ENCODE results near the gene ARL8B. TPM values are rescaled to one million over a fixed set of nuclear protein-coding genes. Genes with fewer than 3 reads are reported as not detected.
A peak's percentile ranks its signal among the peaks of the same experiment; 100 is the strongest.
"Not testable (repeated sequence)": the region's sequence is repeated elsewhere in the genome, so short reads cannot be mapped to it uniquely, and the experiment has no call there.

ARL8B gene
- 50.8 and 65.8 TPM in 2 replicates for total RNA-seq (2014; rRNA removed; shearing (Covaris generic))

DNA sequence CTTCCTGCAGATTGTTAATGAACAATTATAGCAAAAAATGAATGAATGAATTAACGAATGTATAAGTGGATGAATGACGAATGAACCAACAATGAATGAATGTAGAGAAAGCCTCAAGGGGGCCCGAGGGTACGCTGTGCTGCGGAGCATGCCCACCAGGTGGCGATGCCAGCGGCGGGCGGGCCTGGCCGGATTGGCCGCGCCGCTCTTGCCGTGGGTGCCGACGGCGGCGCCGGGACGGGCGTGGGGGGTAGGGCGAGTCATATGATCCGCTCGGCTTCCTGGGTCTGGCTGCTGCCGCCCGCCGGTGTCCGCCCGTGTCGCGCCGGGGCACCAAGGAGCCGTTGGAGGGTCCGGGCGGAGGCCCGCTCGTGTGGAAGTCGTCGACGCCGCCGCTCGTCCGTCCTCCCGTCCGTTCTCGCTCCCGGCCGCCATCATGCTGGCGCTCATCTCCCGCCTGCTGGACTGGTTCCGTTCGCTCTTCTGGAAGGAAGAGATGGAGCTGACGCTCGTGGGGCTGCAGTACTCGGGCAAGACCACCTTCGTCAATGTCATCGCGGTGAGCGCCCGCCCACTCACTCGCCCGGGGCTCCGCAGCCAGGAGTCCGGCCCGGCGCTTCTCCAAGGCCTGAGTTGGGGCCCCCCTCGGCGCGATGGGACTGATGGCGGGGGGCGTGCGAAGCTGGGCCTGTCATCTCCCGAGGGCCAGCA lies at the start of gene ARL8B:
Gene ARL8B (plus strand): TSS at position 263 of the 711 bp plus-strand sequence. CDS start 174 bp downstream, at position 437.
- peak; percentile 89 for DNase-seq (ENCODE audit: low read depth)

DNA sequence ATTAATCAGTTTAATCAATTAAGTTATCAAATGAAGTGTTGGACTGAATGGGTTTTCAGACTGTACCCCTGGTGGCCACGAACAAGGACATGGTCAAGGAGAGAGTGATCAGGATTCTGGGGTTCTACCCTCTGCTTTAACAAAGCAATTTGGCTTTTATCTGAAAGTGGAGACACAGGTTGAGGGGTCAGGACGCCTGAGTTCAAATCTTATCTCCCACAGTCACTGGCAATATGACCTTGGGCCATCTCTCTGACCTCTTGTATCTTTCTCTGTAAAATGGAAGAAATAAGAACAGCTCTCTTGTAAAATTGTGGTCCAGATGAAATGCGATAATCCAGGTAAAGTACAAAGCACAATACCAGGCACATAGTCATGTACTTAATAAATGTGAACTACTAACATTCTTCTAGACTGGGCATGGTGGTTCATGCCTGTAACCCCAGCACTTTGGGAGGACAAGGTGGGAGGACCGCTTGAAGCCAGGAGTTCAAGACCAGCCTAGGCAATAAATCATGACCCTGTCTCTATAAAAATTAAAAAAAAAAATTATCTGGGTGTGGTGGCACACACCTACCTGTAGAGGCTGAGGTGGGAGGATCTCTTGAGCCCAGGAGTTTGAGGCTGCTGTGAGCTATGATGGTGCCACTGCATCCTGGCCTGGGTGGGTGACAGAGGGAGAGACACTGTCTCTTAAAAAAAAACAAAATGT lies 48.6 kb upstream of the ARL8B start:
- DNase-seq (ENCODE audit: low read depth): no peak

- DNase-seq (ENCODE audit: low read depth): no peak
Measured at GRCh38 chr3:5078151-5078550, 43.9 kb upstream of the ARL8B start.

DNA sequence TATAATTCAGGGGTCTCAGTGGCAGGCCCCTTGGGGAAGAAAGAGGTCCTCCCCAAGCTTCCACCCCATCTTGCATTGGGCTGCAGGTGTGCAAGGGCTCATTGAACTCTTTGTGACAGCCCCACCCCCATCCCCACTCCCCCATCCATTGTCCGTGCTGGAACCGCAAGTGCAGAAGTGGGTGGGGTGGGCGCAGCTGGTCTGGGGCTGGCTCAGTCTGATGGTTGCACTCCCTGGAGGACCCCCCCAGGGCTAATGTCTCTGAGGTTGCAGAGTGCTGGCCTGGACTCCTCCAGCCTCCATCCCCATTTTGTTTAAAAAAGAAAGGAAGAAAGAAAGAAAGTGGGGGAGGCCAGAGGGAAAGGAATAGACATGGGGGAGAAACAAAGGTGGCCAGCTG lies 42.3 kb upstream of the ARL8B start:
- DNase-seq (ENCODE audit: low read depth): no peak

GRCh38 chr3:5080779-5081550 lies 41.1 kb upstream of the ARL8B start:
- no peak for DNase-seq (ENCODE audit: low read depth)

DNA sequence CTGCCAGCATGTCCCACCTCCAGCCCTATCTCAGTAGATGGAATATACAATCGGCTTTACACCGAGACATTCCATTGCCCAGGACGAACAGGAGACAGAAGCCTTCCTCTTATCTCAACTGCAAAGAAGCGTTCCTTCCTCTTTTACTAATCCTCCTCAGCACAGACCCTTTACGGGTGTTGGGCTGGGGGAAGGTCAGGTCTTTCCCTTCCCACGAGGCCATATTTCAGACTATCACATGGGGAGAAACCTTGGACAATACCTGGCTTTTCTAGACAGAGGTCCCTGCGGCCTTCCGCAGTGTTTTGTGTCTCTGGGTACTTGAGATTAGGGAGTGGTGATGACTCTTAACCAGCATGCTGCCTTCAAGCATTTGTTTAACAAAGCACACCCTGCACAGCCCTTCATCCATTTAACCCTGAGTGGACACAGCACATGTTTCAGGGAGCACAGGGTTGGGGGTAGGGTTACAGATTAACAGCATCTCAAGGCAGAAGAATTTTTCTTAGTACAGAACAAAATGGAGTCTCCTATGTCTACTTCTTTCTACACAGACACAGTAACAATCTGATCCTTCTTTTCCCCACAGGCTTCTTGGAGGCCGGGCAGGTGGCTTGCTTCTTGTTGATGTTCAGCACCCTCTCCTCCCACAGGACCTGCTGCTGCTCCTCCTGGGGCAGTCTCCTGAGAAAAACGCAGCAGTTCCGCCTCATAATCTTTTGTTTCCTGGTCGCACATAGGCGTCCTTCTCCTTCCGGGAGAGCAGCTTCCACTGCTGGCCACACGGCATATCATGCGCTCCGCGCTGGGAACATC lies 39.9 kb upstream of the ARL8B start:
- not testable (repeated sequence) for DNase-seq (ENCODE audit: low read depth)

GRCh38 chr3:5082789-5083115 lies 39.3 kb upstream of the ARL8B start:
- DNase-seq (ENCODE audit: low read depth): no peak

GRCh38 chr3:5084224-5084623 lies 37.9 kb upstream of the ARL8B start:
- no peak for DNase-seq (ENCODE audit: low read depth)

DNA sequence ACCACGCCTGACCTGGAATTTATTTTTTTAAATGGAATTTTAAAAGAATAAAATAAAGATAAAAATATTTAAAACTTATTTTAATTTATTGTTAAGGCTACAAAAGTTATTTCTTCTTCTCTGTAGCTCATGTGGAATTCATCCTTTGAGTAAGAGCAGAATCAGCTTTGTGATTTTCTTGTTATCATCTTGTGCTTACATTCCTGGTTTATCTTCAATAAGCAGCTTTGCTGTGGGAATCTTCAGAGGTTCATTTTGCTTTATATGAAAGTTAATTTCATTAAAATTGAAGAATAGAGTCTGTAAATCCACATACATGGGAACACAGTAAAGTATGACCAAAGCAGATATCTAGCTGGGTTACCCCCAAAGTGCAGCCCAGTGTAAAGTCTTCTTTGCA lies 35.4 kb upstream of the ARL8B start:
- DNase-seq (ENCODE audit: low read depth): no peak

GRCh38 chr3:5087209-5087608 lies 34.9 kb upstream of the ARL8B start:
- DNase-seq (ENCODE audit: low read depth): no peak

DNA sequence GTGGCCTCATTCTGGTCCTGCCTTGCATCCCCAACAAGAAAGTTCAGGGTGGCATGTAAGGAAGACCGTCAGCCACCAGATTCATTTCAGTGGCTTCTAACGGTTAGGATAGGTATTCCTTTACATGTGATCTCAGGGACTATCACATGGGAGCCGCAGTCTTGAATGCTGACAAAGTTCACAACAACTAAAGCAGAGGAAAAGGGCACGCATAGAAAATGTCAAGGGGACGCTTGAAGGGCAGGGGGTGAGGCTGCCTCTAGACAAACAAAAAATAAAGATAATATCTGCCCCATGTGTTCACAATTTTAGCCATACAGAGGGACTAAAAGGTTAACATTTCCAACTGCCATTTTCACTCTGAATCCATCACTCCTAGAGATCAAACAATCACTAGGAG lies 31.9 kb upstream of the ARL8B start:
- no peak for DNase-seq (ENCODE audit: low read depth)

- no peak for DNase-seq (ENCODE audit: low read depth)
Measured at GRCh38 chr3:5092018-5092417, 30.1 kb upstream of the ARL8B start.

DNA sequence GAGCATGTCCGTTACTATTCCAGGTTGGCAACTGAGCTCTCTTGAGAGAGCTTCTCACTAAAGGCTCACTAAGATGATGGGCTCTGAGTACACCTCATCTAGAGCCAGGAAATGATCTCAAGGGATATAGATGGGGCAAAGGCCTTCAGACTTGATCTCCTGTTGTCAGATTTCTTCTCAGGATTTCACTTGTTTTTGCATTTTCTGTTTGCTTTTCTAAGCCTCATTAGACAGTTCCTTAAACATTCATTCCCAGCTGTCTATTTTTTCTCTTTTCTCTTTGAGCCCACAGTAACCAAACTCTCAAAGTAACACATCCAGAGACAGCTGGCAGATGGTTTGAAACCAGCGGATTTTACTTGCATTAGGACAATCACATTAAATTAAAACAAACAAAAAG lies 28.4 kb upstream of the ARL8B start:
- DNase-seq (ENCODE audit: low read depth): no peak

DNA sequence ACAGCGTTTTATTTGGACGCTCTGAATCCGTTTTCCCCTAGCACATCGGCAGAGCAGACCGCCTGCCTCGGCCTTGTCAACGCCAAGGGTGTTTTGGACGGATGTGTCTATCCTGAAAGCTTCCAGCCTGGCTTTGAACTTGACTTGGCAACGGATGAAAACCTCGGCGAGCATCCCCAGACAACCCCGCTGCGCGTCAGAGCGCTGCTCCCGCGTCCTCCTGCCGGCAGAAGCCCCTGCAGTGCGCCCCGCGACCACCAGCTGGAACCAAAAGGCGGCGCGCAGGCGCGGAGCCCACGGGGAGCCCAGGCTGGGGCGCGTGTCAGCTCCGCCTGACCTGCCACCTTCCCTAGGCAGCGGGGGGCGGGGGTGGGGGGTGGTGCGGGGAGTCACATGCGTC lies 26.2 kb upstream of the ARL8B start:
- DNase-seq (ENCODE audit: low read depth): peak; percentile 31

GRCh38 chr3:5096336-5097008 lies 25.6 kb upstream of the ARL8B start:
- DNase-seq (ENCODE audit: low read depth): no peak

- no peak for DNase-seq (ENCODE audit: low read depth)
Measured at GRCh38 chr3:5098346-5098745, 23.7 kb upstream of the ARL8B start.

DNA sequence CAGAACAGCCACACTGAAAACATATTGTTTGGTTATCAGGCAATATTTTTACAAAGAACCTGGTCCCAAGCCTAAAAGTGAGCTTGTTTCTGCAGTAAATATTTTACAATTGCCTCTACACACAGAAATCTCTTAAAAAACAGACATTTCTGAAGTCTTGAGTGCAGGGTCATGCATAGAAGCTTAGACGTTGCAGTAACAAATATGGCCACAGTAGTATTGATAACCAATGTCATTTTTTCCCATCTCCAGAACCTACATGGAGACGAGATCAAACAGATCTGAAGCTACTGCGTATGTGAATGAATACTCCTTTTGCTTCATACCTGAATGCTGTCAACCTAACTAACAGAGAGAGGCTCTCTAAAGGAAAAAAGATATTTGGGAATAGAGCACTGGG lies 19.6 kb upstream of the ARL8B start:
- DNase-seq (ENCODE audit: low read depth): no peak

DNA sequence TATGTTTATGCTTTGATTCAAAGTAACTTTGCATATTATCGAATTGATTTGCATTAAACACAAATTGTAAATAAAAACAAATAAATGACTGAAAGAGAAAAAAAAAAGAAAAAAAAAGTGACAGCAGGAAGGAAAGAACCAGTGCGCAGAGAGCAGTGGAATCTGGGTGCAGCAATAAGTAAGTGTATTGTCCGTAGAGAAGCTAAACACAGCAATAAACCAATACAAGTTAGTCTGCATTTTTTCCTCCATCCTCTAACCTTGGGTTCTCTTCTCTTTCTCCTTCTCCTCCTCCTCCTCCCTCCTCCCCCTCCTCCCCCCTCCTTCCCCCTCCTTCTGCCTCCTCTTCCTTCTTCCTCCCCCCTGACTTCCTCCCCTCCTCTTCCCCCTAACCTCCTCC lies 18.3 kb upstream of the ARL8B start:
- no peak for DNase-seq (ENCODE audit: low read depth)

GRCh38 chr3:5105050-5105449 lies 17.0 kb upstream of the ARL8B start:
- no peak for DNase-seq (ENCODE audit: low read depth)

- DNase-seq (ENCODE audit: low read depth): not testable (repeated sequence)
Measured at GRCh38 chr3:5106371-5106770, 15.7 kb upstream of the ARL8B start.

DNA sequence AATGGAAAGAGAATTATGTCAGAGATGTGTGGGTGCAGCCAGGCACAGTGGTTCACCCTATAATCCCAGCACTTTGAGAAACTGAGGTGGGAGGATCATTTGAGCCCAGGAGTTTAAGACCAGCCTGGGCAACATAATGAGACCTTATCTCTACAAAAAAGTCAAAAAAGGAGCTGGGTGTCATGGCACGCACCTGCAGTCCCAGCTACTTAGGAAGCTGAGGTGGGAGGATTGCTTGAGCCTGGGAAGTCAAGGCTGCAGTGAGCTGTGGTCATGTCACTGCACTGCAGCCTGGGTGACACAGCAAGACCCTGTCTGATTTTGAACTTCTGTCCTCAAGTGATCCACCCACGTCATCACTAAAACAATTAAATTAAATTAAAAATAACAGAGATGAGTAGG lies 15.2 kb upstream of the ARL8B start:
- not testable (repeated sequence) for DNase-seq (ENCODE audit: low read depth)
